ENCODE measurements around the gene LHFPL3. TPM values are rescaled to one million over a fixed set of nuclear protein-coding genes. Genes with fewer than 3 reads are reported as not detected.

Gene LHFPL3
- total and polyA plus RNA-seq, 2 donors (not counting 1 experiment from before 2014, with no cell fraction given), result not detected

DNA sequence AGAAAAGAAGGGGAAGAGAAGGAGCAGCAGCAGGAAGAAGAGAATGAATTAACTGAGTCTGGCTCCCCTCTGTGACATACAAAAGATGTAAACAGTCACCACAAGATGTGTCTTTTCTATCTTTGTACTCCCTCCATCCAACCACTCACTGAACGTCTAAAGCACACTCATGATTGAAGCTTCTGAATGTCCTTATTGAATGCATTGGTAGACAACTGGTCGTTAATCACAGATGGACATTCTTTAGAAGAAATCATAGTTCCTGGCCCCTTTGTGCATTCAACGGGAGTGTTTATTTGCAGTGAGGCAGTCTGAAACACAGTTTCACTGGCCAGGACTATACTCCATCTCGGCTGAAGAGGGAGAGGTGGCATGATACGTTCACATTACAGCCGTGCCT, 479.3 kb downstream of the LHFPL3 start:
- WGBS (ENCODE audit: insufficient coverage), result 80% methylated on average over 5 of the region's 6 CpGs

DNA sequence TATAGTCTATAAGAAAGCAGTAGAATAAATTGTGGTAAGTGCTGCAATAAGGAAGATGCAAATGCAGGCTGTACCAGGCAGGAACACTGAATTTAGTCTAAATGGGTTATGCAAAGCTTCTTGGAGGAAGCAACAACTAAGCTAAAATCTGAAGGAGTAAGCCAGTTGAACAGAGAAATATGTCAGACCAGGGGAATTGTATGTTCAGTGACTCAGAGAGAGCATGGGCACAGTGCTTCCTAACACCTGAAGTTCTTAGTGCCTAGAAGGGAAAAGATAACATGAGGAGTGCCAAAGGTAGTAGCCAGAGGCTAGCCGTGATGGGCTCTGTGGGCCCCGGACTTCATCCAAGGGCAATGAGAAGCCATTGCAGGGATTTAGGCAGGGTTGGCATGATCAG, 481.5 kb downstream of the LHFPL3 start:
- Mint-ChIP-seq H3K27me3 (peaks cover 29% of the 10 kb centered on the region), H3K9me3 (ENCODE audit: insufficient read depth) (no peaks in the 10 kb centered on the region), H3K4me1 (no peaks in the 10 kb centered on the region), H3K4me3 (no peak overlapping the region), H3K27ac (no peak overlapping the region)
- no peaks in the 10 kb centered on the region for H3K36me3 ChIP-seq (replicated peaks in 1 of 2; ENCODE audit: control extremely low read depth in 1 of 2, control insufficient read depth in 1 of 2, extremely low read depth in 1 of 2, insufficient read depth in 2 of 2, low read length in 1 of 2)
- no peak overlapping the region for H3K4me2 ChIP-seq (replicated peaks; ENCODE audit: low read depth, low read length, poor library complexity, severe bottlenecking)
- intact Hi-C loops (cut with micrococcal nuclease), result no loop called here
- ATAC-seq (ENCODE audit: low read depth) (no peak), DNase-seq (no peak)
- ChIA-PET POLR2A (no interaction called here), CTCF (interaction anchor here (2.0 kb wide), 1 partner anchor 9 kb away, joined by 4 read pairs; no protein-coding TSS in a partner anchor)
- 92% methylated on average over 2 of the region's 2 CpGs for WGBS (ENCODE audit: insufficient coverage)
- H3K9me3 ChIP-seq (ENCODE audit: control extremely low read depth in 1 of 3, control insufficient read depth in 2 of 3, insufficient read depth in 1 of 3, low read length in 2 of 3), result no peaks in the 10 kb centered on the region
- H2AFZ ChIP-seq (ENCODE audit: insufficient read depth, low read depth, low read length, poor library complexity, severe bottlenecking), result no peak overlapping the region
- H3K9ac ChIP-seq (ENCODE audit: low read length), result no peak overlapping the region
- no peak overlapping the region for H3K27ac ChIP-seq (ENCODE audit: low read length in 2 of 2)
- TF ChIP-seq, protein P1, sequence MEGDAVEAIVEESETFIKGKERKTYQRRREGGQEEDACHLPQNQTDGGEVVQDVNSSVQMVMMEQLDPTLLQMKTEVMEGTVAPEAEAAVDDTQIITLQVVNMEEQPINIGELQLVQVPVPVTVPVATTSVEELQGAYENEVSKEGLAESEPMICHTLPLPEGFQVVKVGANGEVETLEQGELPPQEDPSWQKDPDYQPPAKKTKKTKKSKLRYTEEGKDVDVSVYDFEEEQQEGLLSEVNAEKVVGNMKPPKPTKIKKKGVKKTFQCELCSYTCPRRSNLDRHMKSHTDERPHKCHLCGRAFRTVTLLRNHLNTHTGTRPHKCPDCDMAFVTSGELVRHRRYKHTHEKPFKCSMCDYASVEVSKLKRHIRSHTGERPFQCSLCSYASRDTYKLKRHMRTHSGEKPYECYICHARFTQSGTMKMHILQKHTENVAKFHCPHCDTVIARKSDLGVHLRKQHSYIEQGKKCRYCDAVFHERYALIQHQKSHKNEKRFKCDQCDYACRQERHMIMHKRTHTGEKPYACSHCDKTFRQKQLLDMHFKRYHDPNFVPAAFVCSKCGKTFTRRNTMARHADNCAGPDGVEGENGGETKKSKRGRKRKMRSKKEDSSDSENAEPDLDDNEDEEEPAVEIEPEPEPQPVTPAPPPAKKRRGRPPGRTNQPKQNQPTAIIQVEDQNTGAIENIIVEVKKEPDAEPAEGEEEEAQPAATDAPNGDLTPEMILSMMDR (IDR thresholded peaks at IDR 0.05), result no peak
- no peak for TF ChIP-seq EZH2 (IDR thresholded peaks at IDR 0.05; ENCODE audit: borderline replicate concordance, insufficient read depth, low read depth, low read length, poor library complexity, severe bottlenecking)
- H3K79me2 ChIP-seq (ENCODE audit: control insufficient read depth, insufficient read depth, low read length), result no peaks in the 10 kb centered on the region
- no peaks in the 10 kb centered on the region for H3K4me1 ChIP-seq (ENCODE audit: control insufficient read depth in 2 of 2, insufficient read depth in 2 of 2, low read length in 2 of 2)
- H3K27me3 ChIP-seq (replicated peaks in 1 of 4; ENCODE audit: control extremely low read depth in 1 of 4, control insufficient read depth in 3 of 4, insufficient read depth in 4 of 4, low read length in 3 of 4), result no peaks in the 10 kb centered on the region
- H4K20me1 ChIP-seq (ENCODE audit: control insufficient read depth, insufficient read depth, low read length, poor library complexity, severe bottlenecking), result no peaks in the 10 kb centered on the region
- no peak overlapping the region for H3K4me3 ChIP-seq (ENCODE audit: control extremely low read depth in 1 of 5, extremely low read depth in 1 of 5, insufficient read depth in 1 of 5, low read depth in 2 of 5, low read length in 4 of 5)

More for the DNA sequence above, 479.3 kb downstream of the LHFPL3 start:
- no peaks in the 10 kb centered on the region for H3K4me1 ChIP-seq (ENCODE audit: control insufficient read depth in 2 of 2, insufficient read depth in 2 of 2, low read length in 2 of 2)
- H3K4me3 ChIP-seq (ENCODE audit: control extremely low read depth in 1 of 5, extremely low read depth in 1 of 5, insufficient read depth in 1 of 5, low read depth in 2 of 5, low read length in 4 of 5), result no peak overlapping the region
- TF ChIP-seq, protein P1 (IDR thresholded peaks at IDR 0.05), result no peak
- no peak for TF ChIP-seq EZH2 (IDR thresholded peaks at IDR 0.05; ENCODE audit: borderline replicate concordance, insufficient read depth, low read depth, low read length, poor library complexity, severe bottlenecking)
- no peak overlapping the region for H3K4me2 ChIP-seq (replicated peaks; ENCODE audit: low read depth, low read length, poor library complexity, severe bottlenecking)
- DNase-seq (no peak), ATAC-seq (ENCODE audit: low read depth) (no peak)
- H3K9me3 Mint-ChIP-seq (ENCODE audit: insufficient read depth), result no peaks in the 10 kb centered on the region
- H3K27me3 ChIP-seq (replicated peaks in 1 of 4; ENCODE audit: control extremely low read depth in 1 of 4, control insufficient read depth in 3 of 4, insufficient read depth in 4 of 4, low read length in 3 of 4), result peaks cover 0 to 2% (median 0%) of the 10 kb centered on the region in 4 experiments
- no peak overlapping the region for H3K4me3 Mint-ChIP-seq
- no peaks in the 10 kb centered on the region for H3K9me3 ChIP-seq (ENCODE audit: control extremely low read depth in 1 of 3, control insufficient read depth in 2 of 3, insufficient read depth in 1 of 3, low read length in 2 of 3)
- H3K9ac ChIP-seq (ENCODE audit: low read length), result no peak overlapping the region
- H3K4me1 Mint-ChIP-seq, result no peaks in the 10 kb centered on the region
- intact Hi-C loops (cut with micrococcal nuclease), result no loop called here
- ChIA-PET CTCF (interaction anchor here (0.6 kb wide), 1 partner anchor 111 kb away, joined by 5 read pairs; no protein-coding TSS in a partner anchor), POLR2A (no interaction called here)
- H3K79me2 ChIP-seq (ENCODE audit: control insufficient read depth, insufficient read depth, low read length), result no peaks in the 10 kb centered on the region
- no peaks in the 10 kb centered on the region for H4K20me1 ChIP-seq (ENCODE audit: control insufficient read depth, insufficient read depth, low read length, poor library complexity, severe bottlenecking)
- H3K36me3 ChIP-seq (replicated peaks in 1 of 2; ENCODE audit: control extremely low read depth in 1 of 2, control insufficient read depth in 1 of 2, extremely low read depth in 1 of 2, insufficient read depth in 2 of 2, low read length in 1 of 2), result no peaks in the 10 kb centered on the region
- H3K27ac Mint-ChIP-seq, result no peak overlapping the region
- H3K27me3 Mint-ChIP-seq, result peaks cover 45% of the 10 kb centered on the region
- H2AFZ ChIP-seq (ENCODE audit: insufficient read depth, low read depth, low read length, poor library complexity, severe bottlenecking), result no peak overlapping the region
- no peak overlapping the region for H3K27ac ChIP-seq (ENCODE audit: low read length in 2 of 2)

Measured in B cell (primary cell).